ENCODE data around the gene MAPKAPK2. TPM values are rescaled to one million over a fixed set of nuclear protein-coding genes. Genes with fewer than 3 reads are reported as not detected.
"Not testable (repeated sequence)": the region's sequence is repeated elsewhere in the genome, so short reads cannot be mapped to it uniquely, and the experiment has no call there.

Gene MAPKAPK2
- polyA plus RNA-seq, 1 donor (not counting 4 experiments of a cell fraction or from before 2014, with no cell fraction given): 41.5 TPM

DNA sequence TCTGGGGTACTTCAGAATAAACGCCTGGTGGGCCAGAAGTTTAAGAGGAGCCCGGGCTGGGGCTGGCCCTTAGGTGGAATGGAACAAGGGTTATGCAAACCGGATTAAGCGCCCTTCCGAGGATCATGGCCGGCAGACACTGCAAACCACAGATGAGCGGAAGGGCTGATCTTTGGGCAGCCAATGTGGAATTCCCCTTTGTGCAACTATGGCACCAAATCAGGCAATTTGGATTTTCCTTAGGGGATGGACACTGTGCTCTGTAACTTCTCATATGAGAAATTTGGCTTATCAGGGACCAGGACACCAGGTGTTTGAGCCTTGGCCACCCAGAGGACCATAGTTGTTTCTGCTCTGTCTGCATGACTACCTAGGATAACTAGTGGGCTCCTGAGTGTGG, 93.3 kb downstream of the MAPKAPK2 start:
- Histone ChIP-seq H3K9me3 (ENCODE audit: control insufficient read depth, low read depth, low read length) (no peaks in the 10 kb centered on the region), H4K20me1 (ENCODE audit: control insufficient read depth, extremely low read depth, insufficient read depth, low read length) (no peaks in the 10 kb centered on the region)

DNA sequence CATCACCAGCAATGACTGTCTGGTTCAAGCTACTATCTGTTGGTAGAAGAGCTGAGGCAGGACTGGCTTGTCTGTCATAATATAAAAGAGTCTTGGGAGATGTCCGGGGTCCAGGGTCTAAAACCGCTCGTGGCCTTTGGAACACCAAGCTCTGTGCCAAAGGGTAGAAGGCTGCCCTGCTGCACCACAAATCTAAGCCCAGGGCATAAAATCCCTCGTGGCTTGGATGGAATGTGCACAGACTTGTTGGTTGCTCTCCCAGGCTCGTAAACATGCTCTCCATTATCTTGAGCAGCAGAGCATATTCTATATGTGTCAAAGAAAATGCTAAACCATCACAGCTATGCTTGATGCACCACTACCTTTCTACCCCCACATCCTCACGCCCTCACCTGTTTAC, 94.2 kb downstream of the MAPKAPK2 start:
- H3K9me3 ChIP-seq (ENCODE audit: control insufficient read depth, low read depth, low read length); H3K4me1 ChIP-seq (ENCODE audit: control insufficient read depth, extremely low read depth, insufficient read depth, low read length); H3K79me2 ChIP-seq (ENCODE audit: control insufficient read depth, insufficient read depth, low read length); H3K4me2 ChIP-seq (ENCODE audit: control insufficient read depth, extremely low read depth, insufficient read depth, low read depth, low read length); H3K4me3 ChIP-seq (ENCODE audit: control insufficient read depth in 2 of 3, extremely low read depth in 1 of 3, insufficient read depth in 2 of 3, low read depth in 1 of 3, low read length in 3 of 3); H3K27ac ChIP-seq (ENCODE audit: control insufficient read depth, insufficient read depth, low read length); H4K20me1 ChIP-seq (ENCODE audit: control insufficient read depth, extremely low read depth, insufficient read depth, low read length); FAIRE-seq; DNase-seq (ENCODE audit: low read depth, low spot score); dilution Hi-C loops (cut with MboI; ENCODE audit: extremely low pct_ligation_motif_present, low sequenced_read_pairs); H3K36me3 ChIP-seq (ENCODE audit: control insufficient read depth in 2 of 2, extremely low read depth in 1 of 2, insufficient read depth in 2 of 2, low read length in 2 of 2); H3K9ac ChIP-seq (ENCODE audit: control insufficient read depth, extremely low read depth, insufficient read depth, low read length); H3K9me1 ChIP-seq (ENCODE audit: control insufficient read depth, extremely low read depth, insufficient read depth, low read length); H2AFZ ChIP-seq (ENCODE audit: control insufficient read depth, low read length): not testable (repeated sequence)
- peaks cover 13% of the 10 kb centered on the region for H3K27me3 ChIP-seq (ENCODE audit: control insufficient read depth, extremely low read depth, insufficient read depth, low read length)

More for the DNA sequence above, 93.3 kb downstream of the MAPKAPK2 start:
- no peaks in the 10 kb centered on the region for H3K4me1 ChIP-seq (ENCODE audit: control insufficient read depth, extremely low read depth, insufficient read depth, low read length)
- no peak overlapping the region for H3K27ac ChIP-seq (ENCODE audit: control insufficient read depth, insufficient read depth, low read length)
- no peaks in the 10 kb centered on the region for H3K9me1 ChIP-seq (ENCODE audit: control insufficient read depth, extremely low read depth, insufficient read depth, low read length)
- FAIRE-seq (no peak), DNase-seq (ENCODE audit: low read depth, low spot score) (no peak)
- no peak for TF ChIP-seq EZH2 (IDR thresholded peaks at IDR 0.05; ENCODE audit: low read length)
- TF ChIP-seq, protein P1, sequence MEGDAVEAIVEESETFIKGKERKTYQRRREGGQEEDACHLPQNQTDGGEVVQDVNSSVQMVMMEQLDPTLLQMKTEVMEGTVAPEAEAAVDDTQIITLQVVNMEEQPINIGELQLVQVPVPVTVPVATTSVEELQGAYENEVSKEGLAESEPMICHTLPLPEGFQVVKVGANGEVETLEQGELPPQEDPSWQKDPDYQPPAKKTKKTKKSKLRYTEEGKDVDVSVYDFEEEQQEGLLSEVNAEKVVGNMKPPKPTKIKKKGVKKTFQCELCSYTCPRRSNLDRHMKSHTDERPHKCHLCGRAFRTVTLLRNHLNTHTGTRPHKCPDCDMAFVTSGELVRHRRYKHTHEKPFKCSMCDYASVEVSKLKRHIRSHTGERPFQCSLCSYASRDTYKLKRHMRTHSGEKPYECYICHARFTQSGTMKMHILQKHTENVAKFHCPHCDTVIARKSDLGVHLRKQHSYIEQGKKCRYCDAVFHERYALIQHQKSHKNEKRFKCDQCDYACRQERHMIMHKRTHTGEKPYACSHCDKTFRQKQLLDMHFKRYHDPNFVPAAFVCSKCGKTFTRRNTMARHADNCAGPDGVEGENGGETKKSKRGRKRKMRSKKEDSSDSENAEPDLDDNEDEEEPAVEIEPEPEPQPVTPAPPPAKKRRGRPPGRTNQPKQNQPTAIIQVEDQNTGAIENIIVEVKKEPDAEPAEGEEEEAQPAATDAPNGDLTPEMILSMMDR (optimal IDR thresholded peaks at IDR 0.05 in 1 of 3, IDR thresholded peaks at IDR 0.05 in 1 of 3, conservative IDR thresholded peaks at IDR 0.05 in 1 of 3; ENCODE audit: extremely low read depth in 1 of 3, insufficient read depth in 2 of 3, low read length in 3 of 3): no peak
- peaks cover 21% of the 10 kb centered on the region for H3K27me3 ChIP-seq (ENCODE audit: control insufficient read depth, extremely low read depth, insufficient read depth, low read length)
- H3K79me2 ChIP-seq (ENCODE audit: control insufficient read depth, insufficient read depth, low read length): no peaks in the 10 kb centered on the region
- dilution Hi-C loops (cut with MboI; ENCODE audit: extremely low pct_ligation_motif_present, low sequenced_read_pairs): no loop called here
- no peaks in the 10 kb centered on the region for H3K36me3 ChIP-seq (ENCODE audit: control insufficient read depth in 2 of 2, extremely low read depth in 1 of 2, insufficient read depth in 2 of 2, low read length in 2 of 2)
- no peak overlapping the region for H2AFZ ChIP-seq (ENCODE audit: control insufficient read depth, low read length)
- H3K4me2 ChIP-seq (ENCODE audit: control insufficient read depth, extremely low read depth, insufficient read depth, low read depth, low read length): no peak overlapping the region
- H3K4me3 ChIP-seq (ENCODE audit: control insufficient read depth in 2 of 3, extremely low read depth in 1 of 3, insufficient read depth in 2 of 3, low read depth in 1 of 3, low read length in 3 of 3): no peak overlapping the region
- no peak overlapping the region for H3K9ac ChIP-seq (ENCODE audit: control insufficient read depth, extremely low read depth, insufficient read depth, low read length)

DNA sequence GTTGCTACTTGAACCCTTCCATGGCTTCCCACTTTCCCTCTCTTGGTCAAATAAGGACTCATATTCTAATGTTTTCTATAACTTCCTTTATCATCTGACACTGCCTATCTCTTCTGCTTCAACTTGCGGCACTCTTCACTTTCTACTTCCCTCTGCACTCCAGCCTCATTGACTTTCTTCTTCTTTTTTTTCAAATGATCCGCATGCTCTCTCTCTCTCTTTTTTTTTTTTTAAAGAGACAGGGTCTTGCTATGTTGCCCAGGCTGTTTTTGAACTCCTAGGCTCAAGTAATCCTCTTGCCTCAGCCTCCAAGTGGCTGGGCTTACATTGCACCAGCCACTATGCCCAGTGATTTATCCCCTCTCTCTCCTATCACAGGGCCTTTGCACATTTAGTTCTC, 94.9 kb downstream of the MAPKAPK2 start:
- H3K79me2 ChIP-seq (ENCODE audit: control insufficient read depth, insufficient read depth, low read length): no peaks in the 10 kb centered on the region
- no peaks in the 10 kb centered on the region for H3K9me1 ChIP-seq (ENCODE audit: control insufficient read depth, extremely low read depth, insufficient read depth, low read length)
- no peak overlapping the region for H3K27ac ChIP-seq (ENCODE audit: control insufficient read depth, insufficient read depth, low read length)
- no peak overlapping the region for H3K4me2 ChIP-seq (ENCODE audit: control insufficient read depth, extremely low read depth, insufficient read depth, low read depth, low read length)
- no peaks in the 10 kb centered on the region for H3K4me1 ChIP-seq (ENCODE audit: control insufficient read depth, extremely low read depth, insufficient read depth, low read length)
- H3K4me3 ChIP-seq (ENCODE audit: control insufficient read depth in 2 of 3, extremely low read depth in 1 of 3, insufficient read depth in 2 of 3, low read depth in 1 of 3, low read length in 3 of 3): no peak overlapping the region
- H3K9ac ChIP-seq (ENCODE audit: control insufficient read depth, extremely low read depth, insufficient read depth, low read length): no peak overlapping the region
- no peak overlapping the region for H2AFZ ChIP-seq (ENCODE audit: control insufficient read depth, low read length)
- H4K20me1 ChIP-seq (ENCODE audit: control insufficient read depth, extremely low read depth, insufficient read depth, low read length): no peaks in the 10 kb centered on the region
- no peaks in the 10 kb centered on the region for H3K9me3 ChIP-seq (ENCODE audit: control insufficient read depth, low read depth, low read length)
- H3K27me3 ChIP-seq (ENCODE audit: control insufficient read depth, extremely low read depth, insufficient read depth, low read length): peaks cover 6% of the 10 kb centered on the region
- DNase-seq (ENCODE audit: low read depth, low spot score) (no peak), FAIRE-seq (no peak)
- no peaks in the 10 kb centered on the region for H3K36me3 ChIP-seq (ENCODE audit: control insufficient read depth in 2 of 2, extremely low read depth in 1 of 2, insufficient read depth in 2 of 2, low read length in 2 of 2)
- dilution Hi-C loops (cut with MboI; ENCODE audit: extremely low pct_ligation_motif_present, low sequenced_read_pairs): no loop called here
- TF ChIP-seq EZH2 (IDR thresholded peaks at IDR 0.05; ENCODE audit: low read length): no peak
- TF ChIP-seq, protein P1 (optimal IDR thresholded peaks at IDR 0.05 in 1 of 3, IDR thresholded peaks at IDR 0.05 in 1 of 3, conservative IDR thresholded peaks at IDR 0.05 in 1 of 3; ENCODE audit: extremely low read depth in 1 of 3, insufficient read depth in 2 of 3, low read length in 3 of 3): no peak
